ENCODE data around the gene BRSK2. TPM values are rescaled to one million over a fixed set of nuclear protein-coding genes. Genes with fewer than 3 reads are reported as not detected.
"Not testable (repeated sequence)": the region's sequence is repeated elsewhere in the genome, so short reads cannot be mapped to it uniquely, and the experiment has no call there.

Gene BRSK2
- 3.3 TPM for total RNA-seq

GRCh38 chr11:1389932-1390568, at the start of gene BRSK2:
BRSK2 (plus strand) TSS chr11:1389934; CDS start chr11:1390285, 351 bp downstream.
- no peak for DNase-seq (ENCODE audit: low spot score)

DNA sequence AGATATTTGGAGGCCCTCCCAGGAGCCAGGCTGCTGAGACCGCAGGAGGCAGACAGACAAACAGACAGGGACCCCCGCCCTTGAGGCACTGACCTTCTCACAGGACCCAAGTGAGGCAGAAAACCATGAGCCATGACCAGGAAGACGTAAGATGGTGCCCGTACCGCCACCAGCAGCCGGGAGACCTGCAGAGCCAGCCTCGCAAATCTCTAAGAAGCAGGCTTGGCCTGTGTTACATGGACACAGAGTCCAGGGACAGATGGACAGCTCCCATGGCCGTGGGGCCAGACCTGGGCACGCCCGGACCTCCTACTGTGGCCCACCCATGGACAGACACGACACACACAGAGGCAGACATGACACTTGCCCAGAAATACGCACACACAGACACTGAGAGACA, 49.6 kb upstream of the BRSK2 start:
- DNase-seq (ENCODE audit: low spot score): no peak

DNA sequence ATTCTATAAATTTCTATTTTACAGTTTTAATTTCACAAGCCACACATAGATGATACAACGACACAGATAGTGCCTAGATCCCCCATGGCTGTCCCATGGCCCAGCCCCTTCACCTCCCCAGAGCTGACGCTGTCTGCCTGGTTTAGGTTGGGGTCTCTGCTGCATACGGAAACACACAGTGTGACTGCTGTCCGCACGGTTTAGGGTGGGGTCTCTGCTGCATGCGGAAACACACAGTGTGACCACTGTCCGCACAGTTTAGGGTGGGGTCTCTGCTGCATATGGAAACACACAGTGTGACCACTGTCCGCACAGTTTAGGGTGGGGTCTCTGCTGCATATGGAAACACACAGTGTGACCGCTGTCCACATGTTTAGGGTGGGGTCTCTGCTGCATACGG, 48.5 kb upstream of the BRSK2 start:
- not testable (repeated sequence) for DNase-seq (ENCODE audit: low spot score)

DNA sequence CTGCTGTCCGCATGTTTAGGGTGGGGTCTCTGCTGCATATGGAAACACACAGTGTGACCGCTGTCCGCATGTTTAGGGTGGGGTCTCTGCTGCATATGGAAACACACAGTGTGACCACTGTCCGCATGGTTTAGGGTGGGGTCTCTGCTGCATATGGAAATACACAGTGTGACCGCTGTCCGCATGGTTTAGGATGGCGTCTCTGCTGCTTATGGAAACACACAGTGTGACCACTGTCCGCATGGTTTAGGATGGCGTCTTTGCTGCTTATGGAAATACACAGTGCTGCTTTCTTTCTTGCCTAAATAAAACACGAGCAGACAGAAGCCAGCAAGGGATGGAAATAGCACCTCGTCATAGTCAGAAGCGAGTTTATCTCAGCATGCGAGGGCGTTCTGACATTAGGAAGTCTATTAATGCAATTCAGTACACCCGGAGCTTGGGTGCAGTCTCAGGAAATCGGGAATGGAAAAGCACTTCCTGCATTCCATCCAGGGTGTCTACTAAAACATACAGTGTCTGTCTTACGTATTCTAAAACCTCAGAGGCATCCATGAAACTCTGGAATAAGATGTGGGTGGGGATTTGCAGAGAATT, 47.7 kb upstream of the BRSK2 start:
- no peak for DNase-seq (ENCODE audit: low spot score)

GRCh38 chr11:1342946-1343345, 46.8 kb upstream of the BRSK2 start:
- DNase-seq (ENCODE audit: low spot score): no peak

- no peak for DNase-seq (ENCODE audit: low spot score)
Measured at GRCh38 chr11:1343391-1344055, 46.2 kb upstream of the BRSK2 start.

DNA sequence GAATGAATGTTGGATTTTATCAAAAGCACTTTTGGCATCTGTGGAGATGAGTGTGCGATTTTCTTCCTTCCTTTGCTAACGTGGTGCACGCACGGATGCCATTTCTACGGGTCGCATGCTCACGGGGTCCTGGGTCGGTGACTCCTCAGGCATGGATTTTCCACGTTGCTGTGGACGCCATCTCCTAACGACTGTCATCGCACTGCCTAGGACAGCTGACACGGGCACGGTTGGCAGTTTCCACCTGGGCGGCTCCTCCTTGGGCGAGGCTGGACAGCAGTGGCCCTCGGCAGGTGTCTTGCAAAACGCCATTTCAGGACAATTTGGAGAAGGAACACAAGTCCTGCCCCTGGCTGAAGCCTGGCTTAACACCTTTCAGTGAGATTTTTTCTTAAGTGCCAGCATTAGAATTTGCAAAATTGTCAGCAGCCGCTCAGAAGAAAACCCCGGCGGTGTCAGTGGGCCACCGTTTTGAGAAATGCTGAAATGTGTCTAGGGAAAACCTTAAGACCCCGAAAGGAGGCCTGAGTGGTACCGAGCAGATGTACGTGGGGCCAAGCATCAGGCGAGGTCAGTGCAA, 45.6 kb upstream of the BRSK2 start:
- DNase-seq (ENCODE audit: low spot score): no peak

- no peak for DNase-seq (ENCODE audit: low spot score)
Measured at GRCh38 chr11:1345737-1346513, 43.8 kb upstream of the BRSK2 start.

DNA sequence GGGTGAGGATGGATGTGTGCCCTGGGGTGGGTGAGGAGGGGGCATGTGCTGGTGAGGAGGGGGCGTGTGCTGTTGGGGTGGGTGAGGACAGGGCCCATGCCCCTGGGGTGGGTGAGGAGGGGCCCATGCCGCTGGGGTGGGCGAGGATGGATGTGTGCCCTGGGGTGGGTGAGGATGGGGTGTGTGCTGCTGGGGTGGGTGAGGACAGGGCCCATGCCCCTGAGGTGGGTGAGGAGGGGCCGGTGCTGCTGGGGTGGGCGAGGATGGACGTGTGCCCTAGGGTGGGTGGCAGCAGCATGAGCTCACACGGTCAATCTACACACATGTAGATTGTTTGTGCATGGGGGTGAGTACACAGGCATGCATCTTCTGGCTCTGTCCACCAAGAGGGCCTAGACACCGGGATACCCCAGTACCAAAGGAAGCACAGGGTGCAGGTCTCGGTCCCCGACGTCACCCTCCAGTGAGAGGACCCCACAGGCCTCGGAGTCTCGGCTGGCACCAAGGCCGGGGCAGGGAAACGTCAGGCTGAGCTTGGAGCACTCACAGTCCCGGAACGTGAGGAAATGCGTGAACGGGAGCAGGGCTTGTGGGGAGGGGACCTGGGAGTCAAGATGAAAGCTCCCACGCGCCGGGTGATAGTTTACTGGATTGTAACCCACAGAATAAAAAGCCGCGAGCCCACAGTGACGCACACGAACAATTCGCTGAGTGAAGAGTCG, 42.9 kb upstream of the BRSK2 start:
- DNase-seq (ENCODE audit: low spot score): no peak

DNA sequence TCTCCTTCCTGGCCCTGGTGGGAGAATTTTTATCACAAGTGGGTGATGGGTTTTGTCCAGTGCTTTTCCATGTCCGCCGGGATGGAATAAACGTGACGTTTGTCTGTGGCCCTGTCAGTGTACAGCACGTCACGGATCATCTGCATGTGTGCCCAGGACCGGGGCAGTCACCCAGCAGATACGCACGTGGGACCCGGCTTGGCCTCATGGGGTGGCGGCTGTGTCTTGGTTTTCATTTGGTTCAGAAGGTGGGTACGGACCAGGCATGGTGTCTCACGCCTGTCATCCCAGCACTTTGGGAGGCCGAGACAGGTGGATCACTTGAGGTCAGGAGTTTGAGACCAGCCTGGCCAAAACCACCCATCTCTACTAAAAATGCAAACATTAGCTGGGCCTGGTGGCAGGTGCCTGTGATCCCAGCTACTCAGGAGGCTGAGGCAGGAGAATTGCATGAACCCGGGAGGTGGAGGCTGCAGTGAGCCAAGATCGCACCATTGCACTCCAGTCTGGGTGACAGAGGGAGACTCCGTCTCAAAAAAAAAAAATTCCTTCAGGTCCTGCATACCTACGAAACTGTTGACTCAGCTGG, 42.2 kb upstream of the BRSK2 start:
- DNase-seq (ENCODE audit: low spot score): not testable (repeated sequence)

DNA sequence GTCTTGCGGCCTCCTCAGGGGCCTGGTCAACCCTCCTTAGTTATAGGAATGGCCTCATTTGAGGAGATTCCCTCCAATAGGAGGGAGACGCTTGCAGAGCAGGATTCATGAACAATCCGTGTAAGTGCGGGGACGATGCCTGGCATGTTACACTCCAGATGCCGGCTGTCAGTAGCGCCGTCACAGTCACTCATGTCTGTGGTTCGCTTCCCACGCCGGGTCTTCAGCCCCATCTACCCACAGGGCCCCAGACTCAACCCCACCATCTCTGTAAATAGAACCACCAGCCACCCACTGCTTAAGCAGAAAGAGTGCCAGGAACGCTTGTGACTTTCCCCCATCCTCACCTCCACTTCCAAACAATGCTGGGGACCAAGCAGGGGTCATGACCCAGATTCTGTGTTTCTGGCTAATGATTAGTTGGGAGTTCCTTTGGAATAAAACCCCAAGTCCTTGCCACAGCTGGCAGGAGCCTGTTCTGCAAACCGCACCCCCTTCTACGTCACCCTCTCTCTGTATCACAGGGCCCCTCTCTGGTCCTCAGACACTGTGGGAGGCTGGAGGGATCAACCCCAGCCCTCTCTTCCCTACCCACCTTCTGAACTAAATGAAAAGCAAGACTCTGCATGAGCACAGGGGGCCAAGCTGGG, 41.5 kb upstream of the BRSK2 start:
- no peak for DNase-seq (ENCODE audit: low spot score)

- no peak for DNase-seq (ENCODE audit: low spot score)
Measured at GRCh38 chr11:1348796-1349326, 40.9 kb upstream of the BRSK2 start.

DNA sequence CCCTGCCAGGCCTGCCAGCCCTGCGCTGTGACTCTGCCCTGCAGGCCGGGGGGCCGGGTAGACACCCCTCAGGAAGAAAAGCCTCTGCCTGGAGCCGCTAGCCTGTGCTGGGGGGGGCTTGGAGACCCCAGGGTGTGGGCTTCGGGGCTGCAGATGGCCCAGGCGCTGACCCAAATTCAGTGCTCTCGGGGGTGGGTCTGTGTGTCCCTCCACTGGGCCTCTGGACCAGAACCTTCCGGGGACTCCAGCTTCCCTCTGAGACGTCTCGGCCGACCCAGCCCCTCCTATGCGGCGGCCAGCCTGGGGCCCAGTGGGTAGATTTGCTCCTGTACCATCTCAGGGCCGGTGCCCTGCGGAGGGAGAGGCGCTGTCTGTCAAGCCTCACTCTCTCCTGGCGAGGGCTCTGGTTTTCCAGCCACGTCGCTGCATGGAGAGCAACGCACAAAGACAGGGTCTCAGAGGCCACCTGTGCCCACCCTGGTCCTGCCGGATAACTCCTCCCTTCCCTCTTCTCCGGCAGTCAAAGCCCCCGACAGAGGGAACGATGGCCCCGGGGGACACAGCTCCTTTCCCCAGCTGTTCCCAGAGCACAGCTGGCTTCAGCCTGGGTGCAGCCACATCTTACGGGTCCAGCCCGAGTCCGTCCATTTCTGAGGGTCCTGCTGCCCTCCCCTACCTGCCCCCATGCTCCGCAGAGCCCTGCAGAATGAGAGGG, 40.2 kb upstream of the BRSK2 start:
- no peak for DNase-seq (ENCODE audit: low spot score)

GRCh38 chr11:1350086-1350725, 39.5 kb upstream of the BRSK2 start:
- DNase-seq (ENCODE audit: low spot score): no peak

DNA sequence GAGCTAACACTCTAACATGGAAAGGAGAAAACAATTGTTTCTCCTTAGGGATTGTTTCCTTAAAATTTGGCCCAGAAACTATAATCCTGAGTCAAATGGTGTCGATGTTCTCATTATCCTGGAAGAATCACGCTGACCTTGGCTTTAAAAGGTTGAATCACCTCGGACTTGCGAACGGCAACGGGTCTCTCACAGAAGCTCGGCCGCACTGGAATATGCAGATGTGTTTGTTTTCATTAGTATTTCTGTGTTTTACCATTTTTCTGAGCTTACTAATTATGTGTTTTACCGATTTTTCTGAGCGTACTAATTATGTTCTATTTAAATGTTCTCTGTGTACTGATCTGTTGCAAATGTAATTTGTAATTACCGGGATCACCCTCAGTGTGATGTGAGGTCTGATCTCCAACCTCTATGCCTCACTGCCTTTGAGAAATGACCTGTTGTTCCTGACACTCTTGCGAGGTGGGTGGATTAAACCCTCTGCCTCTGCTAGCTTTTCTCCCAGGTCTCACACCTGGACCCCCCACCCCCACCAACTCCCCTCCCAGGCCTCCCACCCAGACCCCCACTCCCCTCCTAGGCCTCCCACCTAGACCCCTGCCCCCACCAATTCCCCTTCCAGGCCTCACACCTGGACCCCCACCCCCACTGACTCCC, 38.3 kb upstream of the BRSK2 start:
- DNase-seq (ENCODE audit: low spot score): no peak

- DNase-seq (ENCODE audit: low spot score): no peak
Measured at GRCh38 chr11:1352696-1353382, 36.9 kb upstream of the BRSK2 start.

- DNase-seq (ENCODE audit: low spot score): no peak
Measured at GRCh38 chr11:1353383-1354124, 36.2 kb upstream of the BRSK2 start.

All from mucosa of gallbladder (tissue), 1 donor.